ENCODE measurements around the gene GRM1. TPM values are rescaled to one million over a fixed set of nuclear protein-coding genes. Genes with fewer than 3 reads are reported as not detected.

The GRM1 gene
- total RNA-seq, 4 donors from 2014 or later = not detected

- TF ChIP-seq POLR2A (IDR thresholded peaks at IDR 0.05) (no peak), CTCF (IDR thresholded peaks at IDR 0.05) (no peak)
- H3K4me1 ChIP-seq = no peaks in the 10 kb centered on the region
- H3K27ac ChIP-seq = no peak overlapping the region
- H3K9me3 ChIP-seq = no peaks in the 10 kb centered on the region
- H3K27me3 ChIP-seq = no peaks in the 10 kb centered on the region
- WGBS, 2 donors = 59 to 64% methylated on average over 1 of the region's 1 CpG
- intact Hi-C loops (cut with DNase I) = no loop called here
- H3K4me3 ChIP-seq = no peak overlapping the region
- no peak for DNase-seq
- no peaks in the 10 kb centered on the region for H3K36me3 ChIP-seq
Observed at GRCh38 chr6:146183831-146184230, 155.0 kb downstream of the GRM1 start.

DNA sequence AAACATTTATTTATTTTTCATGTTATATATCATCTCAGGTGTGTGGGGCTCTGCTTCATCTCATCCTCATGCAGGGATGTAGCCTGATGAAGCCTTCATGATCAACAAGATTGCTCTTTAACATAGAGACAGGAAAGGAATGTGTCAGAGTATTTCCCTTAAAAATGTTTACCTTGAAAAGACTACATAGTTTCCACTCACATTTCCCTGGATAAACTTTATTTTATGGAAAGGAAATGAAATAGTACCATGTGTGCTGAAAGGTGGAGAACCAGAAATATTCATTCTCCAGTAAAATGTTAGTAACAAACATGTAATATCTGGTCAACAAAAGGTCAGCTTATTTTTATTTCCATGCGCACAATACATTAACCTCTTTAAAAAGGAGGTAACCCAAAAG is 155.8 kb downstream of the GRM1 start:
- intact Hi-C loops (cut with DNase I) = no loop called here
- no peak for DNase-seq
- TF ChIP-seq CTCF (IDR thresholded peaks at IDR 0.05) (no peak), POLR2A (IDR thresholded peaks at IDR 0.05) (no peak)
- 93 to 100% methylated on average over 1 of the region's 1 CpG for WGBS, 2 donors
- Histone ChIP-seq H3K4me1 (no peaks in the 10 kb centered on the region), H3K36me3 (no peaks in the 10 kb centered on the region), H3K27ac (no peak overlapping the region), H3K27me3 (no peaks in the 10 kb centered on the region), H3K9me3 (no peaks in the 10 kb centered on the region), H3K4me3 (no peak overlapping the region)

GRCh38 chr6:146189131-146189530 is 160.3 kb downstream of the GRM1 start:
- no peaks in the 10 kb centered on the region for H3K9me3 ChIP-seq
- intact Hi-C loops (cut with DNase I) = no loop called here
- TF ChIP-seq POLR2A (IDR thresholded peaks at IDR 0.05) = no peak
- no peak for TF ChIP-seq CTCF (IDR thresholded peaks at IDR 0.05)
- DNase-seq = no peak
- H3K4me3 ChIP-seq = no peak overlapping the region
- H3K27ac ChIP-seq = no peak overlapping the region
- no peaks in the 10 kb centered on the region for H3K27me3 ChIP-seq
- 64 to 84% methylated on average over 3 of the region's 3 CpGs for whole genome bisulfite sequencing, 2 donors
- H3K4me1 ChIP-seq = no peaks in the 10 kb centered on the region
- no peaks in the 10 kb centered on the region for H3K36me3 ChIP-seq

DNA sequence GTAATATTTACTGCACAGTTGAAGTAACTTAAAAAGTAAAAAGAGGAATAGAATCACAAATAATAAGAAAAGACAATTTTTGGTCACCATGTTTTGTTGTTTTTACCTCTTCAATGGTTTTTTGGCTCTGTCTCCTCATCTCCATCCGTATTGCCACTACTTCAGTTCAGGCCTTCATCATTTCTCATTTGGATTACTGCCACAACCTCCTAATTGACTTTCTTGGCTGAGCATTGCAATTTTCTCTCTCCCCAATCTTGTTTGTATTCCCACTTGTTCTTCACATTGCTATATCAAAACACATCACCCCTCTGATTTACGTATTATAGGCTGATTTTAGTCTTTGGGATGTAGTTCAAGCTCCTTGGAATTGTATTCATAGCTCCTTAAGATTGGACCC is 161.7 kb downstream of the GRM1 start:
- no peaks in the 10 kb centered on the region for H3K4me1 ChIP-seq
- H3K27ac ChIP-seq = no peak overlapping the region
- TF ChIP-seq POLR2A (IDR thresholded peaks at IDR 0.05) (no peak), CTCF (IDR thresholded peaks at IDR 0.05) (no peak)
- WGBS, 2 donors = 67 to 77% methylated on average over 2 of the region's 2 CpGs
- no peaks in the 10 kb centered on the region for H3K9me3 ChIP-seq
- no peak overlapping the region for H3K4me3 ChIP-seq
- intact Hi-C loops (cut with DNase I) = no loop called here
- H3K27me3 ChIP-seq = no peaks in the 10 kb centered on the region
- no peak for DNase-seq
- H3K36me3 ChIP-seq = no peaks in the 10 kb centered on the region

GRCh38 chr6:146191166-146191565 is 162.3 kb downstream of the GRM1 start:
- Histone ChIP-seq H3K27ac (no peak overlapping the region), H3K9me3 (no peaks in the 10 kb centered on the region), H3K36me3 (no peaks in the 10 kb centered on the region), H3K4me3 (no peak overlapping the region), H3K4me1 (no peaks in the 10 kb centered on the region), H3K27me3 (no peaks in the 10 kb centered on the region)
- intact Hi-C loops (cut with DNase I) = no loop called here
- DNase-seq = no peak
- WGBS, 2 donors = 72 to 77% methylated on average over 3 of the region's 3 CpGs
- TF ChIP-seq CTCF (IDR thresholded peaks at IDR 0.05) (no peak), POLR2A (IDR thresholded peaks at IDR 0.05) (no peak)

Measured in esophagus squamous epithelium (tissue), 5 donors.